Osteoblast (primary cell): ENCODE measurements around the gene MYOT. TPM values are rescaled to one million over a fixed set of nuclear protein-coding genes. Genes with fewer than 3 reads are reported as not detected.

Experiments used
- DNase-seq: peaks from one replicate; pipeline ENCODE4 v3.0.0; 2011; ENCODE audit warnings: low spot score, mixed read lengths; ENCODE audit not compliant: insufficient read length; ENCODE audit errors: missing footprints
- H2AFZ ChIP-seq: 2 replicates; pipeline ENCODE4 v1.6.0; 2011; ENCODE audit warnings: mild to moderate bottlenecking, low read length
- H3K27ac ChIP-seq: 2 replicates; pipeline ENCODE4 v1.5.1; 2011; ENCODE audit warnings: mild to moderate bottlenecking, low read depth, low read length, moderate library complexity
- H3K27me3 ChIP-seq: 2 replicates; pipeline ENCODE4 v1.6.0; 2012; ENCODE audit warnings: mild to moderate bottlenecking, control low read depth, inconsistent platforms, low read length, moderate library complexity; ENCODE audit not compliant: insufficient read depth
- H3K36me3 ChIP-seq: 2 replicates; pipeline ENCODE4 v1.5.1; 2011; ENCODE audit warnings: mild to moderate bottlenecking, low read length, control low read depth, moderate library complexity; ENCODE audit not compliant: insufficient read depth
- H3K4me1 ChIP-seq: 2 replicates; pipeline ENCODE4 v1.5.1; 2011; ENCODE audit warnings: mild to moderate bottlenecking, low read length, control low read depth, moderate library complexity; ENCODE audit not compliant: insufficient read depth
- H3K4me2 ChIP-seq: 2 replicates; pipeline ENCODE4 v1.6.0; 2011; ENCODE audit warnings: mild to moderate bottlenecking, low read length; ENCODE audit not compliant: insufficient read depth
- H3K4me3 ChIP-seq: fragments of 200-600 bp; sonication (generic); 3 replicates; pipeline ENCODE4 v1.5.1; 2012; ENCODE audit warnings: mild to moderate bottlenecking, low read length, inconsistent platforms; ENCODE audit not compliant: insufficient read depth
- H3K79me2 ChIP-seq: 2 replicates; pipeline ENCODE4 v1.6.0; 2012; ENCODE audit warnings: mild to moderate bottlenecking, low read length, control low read depth, inconsistent platforms; ENCODE audit not compliant: insufficient read depth
- H3K9me3 ChIP-seq: 2 replicates; pipeline ENCODE4 v1.5.1; 2011; ENCODE audit warnings: low read depth, low read length, control low read depth
- H4K20me1 ChIP-seq: 2 replicates; pipeline ENCODE4 v1.6.0; 2012; ENCODE audit warnings: mild to moderate bottlenecking, low read length, control low read depth; ENCODE audit not compliant: insufficient read depth
- CTCF ChIP-seq: IDR thresholded peaks from 2 replicates; pipeline ENCODE4 v1.5.1; 2011; ENCODE audit warnings: mild to moderate bottlenecking, low read depth, low read length, moderate library complexity; ENCODE audit errors: extremely low read depth
- total RNA-seq: library from RNA; depleted of rRNA; stranded (reverse); fragments of >200 nt; gene quantifications from 2 replicates; pipeline ENCODE4 v1.2.3, GENCODE V29; 2012

MYOT gene
- total RNA-seq, 1 donor = not detected

- DNase-seq = peak; percentile 91
- H3K4me1 ChIP-seq = peaks cover 16% of the 10 kb centered on the region
- no peaks in the 10 kb centered on the region for H4K20me1 ChIP-seq
- peak within 1 kb of the TSS; percentile 98 for H3K4me2 ChIP-seq
- peaks cover 3% of the 10 kb centered on the region for H3K79me2 ChIP-seq
- peak within 1 kb of the TSS; percentile 88 for H3K27ac ChIP-seq
- no peaks in the 10 kb centered on the region for H3K36me3 ChIP-seq
- H2AFZ ChIP-seq = peak within 1 kb of the TSS; percentile 100
- no peak for TF ChIP-seq CTCF
- H3K9me3 ChIP-seq = no peaks in the 10 kb centered on the region
- H3K4me3 ChIP-seq = peak within 1 kb of the TSS; percentile 85
- H3K27me3 ChIP-seq = no peaks in the 10 kb centered on the region
Measured at GRCh38 chr5:137888863-137889759, 21.5 kb downstream of the MYOT start, which contains the start of gene PKD2L2. TSS of gene PKD2L2 (plus strand) at chr5:137889457. CDS start at chr5:137889492, 35 bp downstream.

- Histone ChIP-seq H2AFZ (no peak overlapping the region), H3K79me2 (peaks cover 3% of the 10 kb centered on the region), H3K4me3 (no peak overlapping the region), H3K4me1 (peaks cover 16% of the 10 kb centered on the region), H3K4me2 (no peak overlapping the region), H3K27ac (no peak overlapping the region), H3K36me3 (no peaks in the 10 kb centered on the region), H4K20me1 (no peaks in the 10 kb centered on the region), H3K9me3 (no peaks in the 10 kb centered on the region), H3K27me3 (no peaks in the 10 kb centered on the region)
- no peak for DNase-seq
- TF ChIP-seq CTCF = no peak
Measured at GRCh38 chr5:137890845-137891244, 23.2 kb downstream of the MYOT start.

- Histone ChIP-seq H3K27me3 (no peaks in the 10 kb centered on the region), H3K4me3 (no peak overlapping the region), H3K79me2 (peaks cover 3% of the 10 kb centered on the region), H3K27ac (no peak overlapping the region), H3K9me3 (no peaks in the 10 kb centered on the region), H3K36me3 (no peaks in the 10 kb centered on the region), H3K4me2 (no peak overlapping the region), H2AFZ (no peak overlapping the region), H3K4me1 (peaks cover 16% of the 10 kb centered on the region), H4K20me1 (no peaks in the 10 kb centered on the region)
- DNase-seq = no peak
- TF ChIP-seq CTCF = peak; percentile 20
Measured at GRCh38 chr5:137891849-137892248, 24.2 kb downstream of the MYOT start.

- H3K27me3 ChIP-seq = no peaks in the 10 kb centered on the region
- DNase-seq = no peak
- H3K4me3 ChIP-seq = no peak overlapping the region
- peaks cover 1% of the 10 kb centered on the region for H3K79me2 ChIP-seq
- no peak overlapping the region for H3K27ac ChIP-seq
- H3K4me1 ChIP-seq = peaks cover 2% of the 10 kb centered on the region
- H3K9me3 ChIP-seq = no peaks in the 10 kb centered on the region
- no peaks in the 10 kb centered on the region for H4K20me1 ChIP-seq
- no peaks in the 10 kb centered on the region for H3K36me3 ChIP-seq
- no peak for TF ChIP-seq CTCF
- no peak overlapping the region for H3K4me2 ChIP-seq
- peak overlapping the region; percentile 61 for H2AFZ ChIP-seq
Measured at GRCh38 chr5:137894586-137894985, 26.9 kb downstream of the MYOT start.
